ENCODE results near the gene ZSCAN23. TPM values are rescaled to one million over a fixed set of nuclear protein-coding genes. Genes with fewer than 3 reads are reported as not detected.

The ZSCAN23 gene
- polyA plus RNA-seq, 1 donor from 2014 or later = 14.7 TPM

GRCh38 chr6:28383235-28384142, 59.8 kb downstream of the ZSCAN23 start:
- Histone ChIP-seq H3K4me3 (ENCODE audit: low read length) (peak overlapping the region; percentile 62), H3F3A (ENCODE audit: insufficient read depth, low read length, poor library complexity, severe bottlenecking) (no peaks in the 10 kb centered on the region), H3K79me2 (replicated peaks; ENCODE audit: insufficient read depth, low read length) (no peaks in the 10 kb centered on the region), H3K4me2 (ENCODE audit: low read length) (peak overlapping the region; percentile 38), H3K27ac (ENCODE audit: low read length) (peak overlapping the region; percentile 39), H3K9me2 (ENCODE audit: insufficient read depth, low read length) (no peaks in the 10 kb centered on the region), H3K27me3 (ENCODE audit: insufficient read depth, low read depth, low read length) (no peaks in the 10 kb centered on the region), H2AFZ (ENCODE audit: low read depth, low read length) (peak overlapping the region; percentile 40), H3K36me3 (ENCODE audit: insufficient read depth, low read length) (peaks cover 11% of the 10 kb centered on the region), H3K9ac (ENCODE audit: low read length) (peak overlapping the region; percentile 51), H4K20me1 (ENCODE audit: insufficient read depth) (no peaks in the 10 kb centered on the region), H3K9me3 (ENCODE audit: low read length) (no peaks in the 10 kb centered on the region)
- TF ChIP-seq, protein P1, sequence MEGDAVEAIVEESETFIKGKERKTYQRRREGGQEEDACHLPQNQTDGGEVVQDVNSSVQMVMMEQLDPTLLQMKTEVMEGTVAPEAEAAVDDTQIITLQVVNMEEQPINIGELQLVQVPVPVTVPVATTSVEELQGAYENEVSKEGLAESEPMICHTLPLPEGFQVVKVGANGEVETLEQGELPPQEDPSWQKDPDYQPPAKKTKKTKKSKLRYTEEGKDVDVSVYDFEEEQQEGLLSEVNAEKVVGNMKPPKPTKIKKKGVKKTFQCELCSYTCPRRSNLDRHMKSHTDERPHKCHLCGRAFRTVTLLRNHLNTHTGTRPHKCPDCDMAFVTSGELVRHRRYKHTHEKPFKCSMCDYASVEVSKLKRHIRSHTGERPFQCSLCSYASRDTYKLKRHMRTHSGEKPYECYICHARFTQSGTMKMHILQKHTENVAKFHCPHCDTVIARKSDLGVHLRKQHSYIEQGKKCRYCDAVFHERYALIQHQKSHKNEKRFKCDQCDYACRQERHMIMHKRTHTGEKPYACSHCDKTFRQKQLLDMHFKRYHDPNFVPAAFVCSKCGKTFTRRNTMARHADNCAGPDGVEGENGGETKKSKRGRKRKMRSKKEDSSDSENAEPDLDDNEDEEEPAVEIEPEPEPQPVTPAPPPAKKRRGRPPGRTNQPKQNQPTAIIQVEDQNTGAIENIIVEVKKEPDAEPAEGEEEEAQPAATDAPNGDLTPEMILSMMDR (IDR thresholded peaks at IDR 0.05; ENCODE audit: poor library complexity, severe bottlenecking) = peak; percentile 57
- TF ChIP-seq EP300 (conservative IDR thresholded peaks at IDR 0.05; ENCODE audit: poor library complexity, severe bottlenecking) (peak; percentile 30), REST (IDR thresholded peaks at IDR 0.05; ENCODE audit: borderline replicate concordance) (no peak), POLR2AphosphoS5 (IDR thresholded peaks at IDR 0.05) (no peak), SMC3 (conservative IDR thresholded peaks at IDR 0.05; ENCODE audit: poor library complexity) (peak; percentile 20), TAF1 (IDR thresholded peaks at IDR 0.05; ENCODE audit: low read depth) (peak; percentile 41), MXI1 (conservative IDR thresholded peaks at IDR 0.05; ENCODE audit: poor library complexity, severe bottlenecking) (peak; percentile 43), RAD21 (conservative IDR thresholded peaks at IDR 0.05) (peak; percentile 43)

Small RNAs within 50 kb of the gene (small RNA-seq; reads per million reads assigned to genes)
- 0 reads per million in 3 experiments for gene RNU2-45P

Other genes starting within 250 kb of the ZSCAN23 start
- gene ZSCAN9, start 218.2 kb downstream of the ZSCAN23 start, polyA plus RNA-seq = 102 and 113 TPM in 2 replicates
- 8.3 and 12.6 TPM in 2 replicates for gene ZKSCAN4, start 191.2 kb downstream of the ZSCAN23 start, polyA plus RNA-seq
- not detected in 2 replicates for gene NKAPL, start 184.2 kb downstream of the ZSCAN23 start, polyA plus RNA-seq
- 86.9 and 91.2 TPM in 2 replicates for gene ZSCAN26, start 176.3 kb downstream of the ZSCAN23 start, polyA plus RNA-seq
- 32.3 and 34.6 TPM in 2 replicates for gene PGBD1, start 161.9 kb downstream of the ZSCAN23 start, polyA plus RNA-seq
- gene ZSCAN31, start 107.3 kb downstream of the ZSCAN23 start, polyA plus RNA-seq = 2.6 and 7.5 TPM in 2 replicates
- gene ZKSCAN3, start 93.5 kb downstream of the ZSCAN23 start, polyA plus RNA-seq = 14.9 and 15.8 TPM in 2 replicates
- gene ZSCAN12, start 43.7 kb downstream of the ZSCAN23 start, polyA plus RNA-seq = 20.3 and 20.6 TPM in 2 replicates
- not detected in 2 replicates for gene GPX6, start 72.3 kb upstream of the ZSCAN23 start, polyA plus RNA-seq
- not detected in 2 replicates for gene GPX5, start 82.4 kb upstream of the ZSCAN23 start, polyA plus RNA-seq

Measured in neural cell (in vitro differentiated cells).